Prostate gland (tissue), 2 donors: Measurements from ENCODE around the gene TUBGCP3. TPM values are rescaled to one million over a fixed set of nuclear protein-coding genes. Genes with fewer than 3 reads are reported as not detected.

Source experiments
- DNase-seq: peaks from one replicate; pipeline ENCODE4 v3.0.0-alpha.2; 2019; ENCODE audit warnings: low spot score
- H3K27ac ChIP-seq, 2 donors: fragments of 200-600 bp; sonication (generic); 2 replicates each; pipeline ENCODE4 v1.5.1; 2017 to 2019
- H3K27me3 ChIP-seq: fragments of 200-600 bp; sonication (generic); replicated peaks from 2 replicates; pipeline ENCODE4 v1.5.1; 2019; ENCODE audit not compliant: insufficient read depth
- H3K36me3 ChIP-seq, 2 donors: fragments of 200-600 bp; sonication (generic); 1 replicate in 1 of 2; 2 replicates in 1 of 2; pipeline versions ENCODE4 v1.5.1 to v1.8.1; 2017 to 2019
- H3K4me1 ChIP-seq: fragments of 200-600 bp; sonication (generic); replicated peaks from 2 replicates; pipeline ENCODE4 v1.5.1; 2019
- H3K4me3 ChIP-seq, 2 donors: fragments of 200-600 bp; sonication (generic); 2 replicates each; pipeline ENCODE4 v1.5.1; 2017 to 2019
- H3K9me3 ChIP-seq: fragments of 200-600 bp; sonication (generic); 2 replicates; pipeline ENCODE4 v1.5.1; 2017
- POLR2A ChIP-seq: fragments of 450-650 bp; IDR thresholded peaks from one replicate; pipeline ENCODE4 v1.6.1; 2016; ENCODE audit warnings: antibody characterized with exemption, mild to moderate bottlenecking
- POLR2AphosphoS5 ChIP-seq: sonication (generic); formaldehyde crosslinking; IDR thresholded peaks from one replicate; pipeline ENCODE4 v1.6.1; 2017; ENCODE audit warnings: antibody characterized with exemption
- WGBS: methylation state at CpG from one replicate; pipeline ENCODE4 v1.1.5; 2018; 5-methylcytosine and 5-hydroxymethylcytosine counted together
- intact Hi-C: fragments of 100-400 bp; cut with DNase I; formaldehyde crosslinking; loops from one replicate; pipeline ENCODE4 v1.14.2; 2022
- total RNA-seq, 2 donors: library from RNA; depleted of rRNA; stranded (reverse); fragments of >200 nt; gene quantifications; one replicate each; pipeline ENCODE4 v1.1.0, GENCODE V29; 2016
- TF ChIP-seq, protein P1 (sequence below), 4 experiments: fragments of 200-600 bp in 2 of 4; fragments of 450-650 bp in 2 of 4; sonication (generic) in 2 of 4; IDR thresholded peaks; 1 replicate in 3 of 4; 2 replicates in 1 of 4; pipeline ENCODE4 v1.5.1; 2016 to 2019; ENCODE audit warnings: antibody characterized with exemption in 4 of 4, mild to moderate bottlenecking in 2 of 4, moderate library complexity in 2 of 4

TUBGCP3 gene
- total RNA-seq, 2 donors from 2014 or later, result 19.7 to 37.5 TPM

DNA sequence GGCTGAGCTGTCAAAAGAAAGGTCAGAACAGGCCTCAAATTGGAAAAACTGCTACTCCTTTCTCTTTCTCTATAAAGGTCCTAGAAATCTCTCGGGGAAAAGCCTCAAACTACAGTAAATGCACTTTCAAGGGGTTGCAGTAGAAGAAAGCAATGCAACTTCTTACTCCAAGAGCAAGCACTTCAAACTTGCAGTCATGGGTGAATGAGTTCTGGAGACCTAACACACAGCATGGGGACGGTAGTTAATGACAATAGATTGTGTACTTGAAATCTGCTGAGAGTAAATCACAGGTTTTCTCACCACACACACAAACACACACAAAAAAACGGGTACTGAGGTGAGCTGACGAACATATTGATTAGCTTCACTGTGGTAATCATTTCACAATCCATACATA lies 11.8 kb downstream of the TUBGCP3 start:
- Histone ChIP-seq H3K36me3 (no peaks in the 10 kb centered on the region), H3K27ac (no peak overlapping the region), H3K4me3 (no peak overlapping the region), H3K9me3 (no peaks in the 10 kb centered on the region), H3K4me1 (no peaks in the 10 kb centered on the region), H3K27me3 (no peaks in the 10 kb centered on the region)
- intact Hi-C loops, result no loop called here
- WGBS, result 86% methylated on average over 4 of the region's 4 CpGs
- DNase-seq, result no peak
- TF ChIP-seq POLR2A, result no peak
- TF ChIP-seq POLR2AphosphoS5, result no peak
- TF ChIP-seq, protein P1, sequence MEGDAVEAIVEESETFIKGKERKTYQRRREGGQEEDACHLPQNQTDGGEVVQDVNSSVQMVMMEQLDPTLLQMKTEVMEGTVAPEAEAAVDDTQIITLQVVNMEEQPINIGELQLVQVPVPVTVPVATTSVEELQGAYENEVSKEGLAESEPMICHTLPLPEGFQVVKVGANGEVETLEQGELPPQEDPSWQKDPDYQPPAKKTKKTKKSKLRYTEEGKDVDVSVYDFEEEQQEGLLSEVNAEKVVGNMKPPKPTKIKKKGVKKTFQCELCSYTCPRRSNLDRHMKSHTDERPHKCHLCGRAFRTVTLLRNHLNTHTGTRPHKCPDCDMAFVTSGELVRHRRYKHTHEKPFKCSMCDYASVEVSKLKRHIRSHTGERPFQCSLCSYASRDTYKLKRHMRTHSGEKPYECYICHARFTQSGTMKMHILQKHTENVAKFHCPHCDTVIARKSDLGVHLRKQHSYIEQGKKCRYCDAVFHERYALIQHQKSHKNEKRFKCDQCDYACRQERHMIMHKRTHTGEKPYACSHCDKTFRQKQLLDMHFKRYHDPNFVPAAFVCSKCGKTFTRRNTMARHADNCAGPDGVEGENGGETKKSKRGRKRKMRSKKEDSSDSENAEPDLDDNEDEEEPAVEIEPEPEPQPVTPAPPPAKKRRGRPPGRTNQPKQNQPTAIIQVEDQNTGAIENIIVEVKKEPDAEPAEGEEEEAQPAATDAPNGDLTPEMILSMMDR (IDR thresholded peaks at IDR 0.05), result no peak

DNA sequence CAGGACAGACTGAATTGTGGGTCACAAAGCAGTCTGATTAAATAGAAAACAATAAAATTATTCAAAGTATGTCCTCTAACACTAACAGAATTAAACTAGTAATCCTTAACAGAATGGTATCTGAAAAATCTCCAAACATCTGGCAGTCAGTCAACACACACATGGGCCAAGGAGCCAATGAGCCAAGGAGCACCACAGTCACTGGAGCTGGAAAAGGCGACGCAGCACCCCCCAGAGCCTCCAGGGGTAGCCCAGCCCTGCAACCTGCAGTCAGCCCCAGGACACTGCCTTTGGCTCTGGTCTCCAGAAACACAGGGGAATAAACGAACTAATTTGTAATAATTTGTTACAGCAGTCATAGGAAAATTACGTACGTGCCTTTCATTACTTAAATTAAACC lies 12.3 kb downstream of the TUBGCP3 start:
- TF ChIP-seq, protein P1 (IDR thresholded peaks at IDR 0.05), result no peak
- TF ChIP-seq POLR2A, result no peak
- TF ChIP-seq POLR2AphosphoS5, result no peak
- 83% methylated on average over 5 of the region's 5 CpGs for WGBS
- DNase-seq, result no peak
- Histone ChIP-seq H3K27ac (no peak overlapping the region), H3K27me3 (no peaks in the 10 kb centered on the region), H3K36me3 (no peaks in the 10 kb centered on the region), H3K4me1 (no peaks in the 10 kb centered on the region), H3K4me3 (no peak overlapping the region), H3K9me3 (no peaks in the 10 kb centered on the region)
- intact Hi-C loops, result no loop called here

DNA sequence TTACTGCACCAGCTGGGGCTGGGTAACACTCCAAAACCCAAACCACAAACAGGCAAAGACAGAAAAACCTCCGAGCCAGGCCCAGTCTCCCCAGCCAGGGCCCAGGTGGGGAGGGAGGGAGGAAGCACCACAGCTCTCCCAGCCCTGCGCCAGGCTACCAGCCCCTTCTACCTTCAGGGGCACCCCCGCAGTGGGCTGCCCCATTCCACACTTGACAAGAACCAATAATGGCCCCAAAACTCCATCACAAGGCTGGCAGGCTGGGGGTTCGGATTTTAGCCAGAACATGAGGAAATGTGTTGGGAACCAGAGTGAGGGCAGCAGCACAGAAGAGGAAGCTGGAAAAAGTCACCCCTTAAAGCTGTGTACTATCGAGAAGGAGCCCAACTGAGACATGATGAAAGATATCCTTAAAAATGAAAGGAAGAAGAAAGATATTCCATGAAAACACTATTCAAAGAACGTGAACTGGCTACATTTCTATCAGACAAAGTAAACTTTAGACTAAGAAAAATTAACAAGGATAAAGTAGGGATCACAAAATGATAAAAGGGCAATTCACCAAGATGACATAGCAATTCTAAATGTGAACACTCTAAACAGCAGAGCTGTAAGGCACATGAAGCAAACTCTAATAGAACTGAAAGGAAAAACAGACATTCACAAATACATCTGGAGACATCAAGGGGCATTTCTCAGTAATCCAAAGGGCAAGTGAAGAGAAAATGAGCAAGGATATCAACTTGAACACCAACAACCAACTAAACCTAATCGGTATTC lies 12.9 kb downstream of the TUBGCP3 start:
- intact Hi-C loops, result no loop called here
- Histone ChIP-seq H3K27ac (no peak overlapping the region), H3K9me3 (no peaks in the 10 kb centered on the region), H3K4me3 (no peak overlapping the region), H3K36me3 (no peaks in the 10 kb centered on the region), H3K4me1 (no peaks in the 10 kb centered on the region), H3K27me3 (no peaks in the 10 kb centered on the region)
- TF ChIP-seq POLR2A (no peak), POLR2AphosphoS5 (no peak)
- TF ChIP-seq, protein P1 (IDR thresholded peaks at IDR 0.05), result no peak
- DNase-seq, result no peak
- 71% methylated on average over 7 of the region's 7 CpGs for WGBS

DNA sequence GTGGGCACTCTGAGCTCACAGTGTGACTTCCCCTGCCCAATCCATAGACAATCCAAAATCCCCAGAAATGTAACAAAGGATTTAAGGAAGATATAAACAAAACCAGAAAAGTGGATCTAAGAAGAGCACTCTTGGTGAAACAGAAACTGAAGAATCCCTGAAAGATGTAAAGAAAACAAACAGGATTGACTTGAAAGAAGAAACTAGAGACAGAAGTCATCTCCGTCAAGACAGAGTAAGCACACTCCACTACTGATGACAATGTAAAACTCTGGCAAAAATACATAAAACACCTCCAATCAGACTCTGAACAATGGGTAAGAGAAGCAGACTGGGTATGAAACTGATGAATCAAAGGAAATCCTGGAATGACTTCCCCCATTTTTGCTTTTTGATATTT lies 13.5 kb downstream of the TUBGCP3 start:
- Histone ChIP-seq H3K9me3 (no peaks in the 10 kb centered on the region), H3K27ac (no peak overlapping the region), H3K27me3 (no peaks in the 10 kb centered on the region), H3K4me3 (no peak overlapping the region), H3K36me3 (no peaks in the 10 kb centered on the region), H3K4me1 (no peaks in the 10 kb centered on the region)
- WGBS, result 69% methylated on average over 1 of the region's 1 CpG
- intact Hi-C loops, result no loop called here
- TF ChIP-seq, protein P1 (IDR thresholded peaks at IDR 0.05), result no peak
- TF ChIP-seq POLR2AphosphoS5 (no peak), POLR2A (no peak)
- DNase-seq, result no peak

DNA sequence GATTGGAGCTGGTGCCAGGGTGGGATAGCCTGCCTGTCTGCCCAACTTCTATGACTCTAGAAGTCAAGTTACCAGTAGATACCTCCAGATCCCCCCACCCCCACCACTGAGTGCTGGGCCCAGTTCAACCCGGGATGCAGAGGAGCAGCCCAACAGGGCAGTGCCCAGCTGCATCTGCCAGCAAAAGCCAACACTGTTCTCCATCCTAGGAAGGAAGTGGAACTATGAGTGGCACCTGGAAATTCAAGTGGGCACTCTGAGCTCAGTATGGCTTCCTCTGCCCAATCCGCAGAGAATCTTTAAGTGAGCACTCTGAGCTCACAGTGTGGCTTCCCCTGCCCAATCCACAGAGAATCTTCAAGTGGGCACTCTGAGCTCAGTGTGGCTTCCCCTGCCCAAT lies 14.2 kb downstream of the TUBGCP3 start:
- intact Hi-C loops, result no loop called here
- Histone ChIP-seq H3K9me3 (no peaks in the 10 kb centered on the region), H3K27ac (no peak overlapping the region), H3K27me3 (no peaks in the 10 kb centered on the region), H3K36me3 (no peaks in the 10 kb centered on the region), H3K4me1 (no peaks in the 10 kb centered on the region), H3K4me3 (no peak overlapping the region)
- TF ChIP-seq, protein P1 (IDR thresholded peaks at IDR 0.05), result no peak
- TF ChIP-seq POLR2A (no peak), POLR2AphosphoS5 (no peak)
- 93% methylated on average over 2 of the region's 2 CpGs for WGBS
- DNase-seq, result no peak
